OCI-LY7 (cell line): ENCODE measurements around the gene NTM. TPM values are rescaled to one million over a fixed set of nuclear protein-coding genes. Genes with fewer than 3 reads are reported as not detected.

ENCODE experiments used
- BruUV-seq: library from RNA; stranded (reverse); fragments of 400-500 nt; replicated peaks from 2 replicates; lab custom pipeline; 2021; lab: Mats Ljungman, UMichigan
- CTCF ChIA-PET: fragments of 300-600 bp; sonication (Branson Sonifier 250); formaldehyde crosslinking; loops from one replicate; lab custom pipeline; 2022; ENCODE audit warnings: antibody characterized with exemption; ENCODE audit not compliant: unreplicated experiment; lab: Charles Lee
- POLR2A ChIA-PET: fragments of 300-600 bp; sonication (Branson Sonifier 250); formaldehyde crosslinking; loops from one replicate; lab custom pipeline; 2022; ENCODE audit warnings: antibody characterized with exemption; lab: Charles Lee
- DNase-seq: peaks from one replicate; pipeline ENCODE4 v3.0.0-alpha.2; 2015; ENCODE audit warnings: low spot score
- H2AFZ ChIP-seq: fragments of 200-600 bp; sonication (generic), shearing (Covaris generic); 2 replicates; pipeline ENCODE4 v1.6.1; 2014; ENCODE audit warnings: mild to moderate bottlenecking, antibody characterized with exemption, low read length, moderate library complexity
- H3K27ac ChIP-seq: fragments of 200-600 bp; sonication (generic); 2 replicates; pipeline ENCODE4 v1.5.1; 2014; ENCODE audit warnings: mixed run types, low read depth, mild to moderate bottlenecking, moderate library complexity, low read length, inconsistent platforms; ENCODE audit not compliant: poor library complexity, severe bottlenecking
- H3K36me3 ChIP-seq: fragments of 200-600 bp; sonication (generic); 2 replicates; pipeline ENCODE4 v1.6.1; 2014; ENCODE audit warnings: mild to moderate bottlenecking, antibody characterized with exemption, low read length, moderate library complexity, mixed read lengths; ENCODE audit not compliant: insufficient read depth
- H3K4me1 ChIP-seq: fragments of 200-600 bp; sonication (generic); 2 replicates; pipeline ENCODE4 v1.5.1; 2014; ENCODE audit warnings: mild to moderate bottlenecking, low read length; ENCODE audit not compliant: insufficient read depth, poor library complexity, severe bottlenecking
- H3K4me2 ChIP-seq: fragments of 200-600 bp; sonication (generic); 2 replicates; pipeline ENCODE4 v1.6.1; 2014; ENCODE audit warnings: mild to moderate bottlenecking, low read length
- H3K4me3 ChIP-seq: fragments of 200-600 bp; sonication (generic); 2 replicates; pipeline ENCODE4 v1.5.1; 2014; ENCODE audit warnings: mild to moderate bottlenecking, low read depth, low read length; ENCODE audit not compliant: poor library complexity, severe bottlenecking
- H3K79me2 ChIP-seq: fragments of 200-600 bp; sonication (generic); 2 replicates; pipeline ENCODE4 v1.6.1; 2016; ENCODE audit warnings: low read depth, mild to moderate bottlenecking, low read length, moderate library complexity, mixed read lengths; ENCODE audit not compliant: insufficient read depth
- H3K9me2 ChIP-seq: fragments of 200-600 bp; sonication (generic); 2 replicates; pipeline ENCODE4 v1.6.1; 2016; ENCODE audit warnings: mild to moderate bottlenecking, low read length, mixed read lengths; ENCODE audit not compliant: insufficient read depth
- H3K9me3 ChIP-seq: fragments of 200-600 bp; sonication (generic); 2 replicates; pipeline ENCODE4 v1.6.1; 2014; ENCODE audit warnings: mild to moderate bottlenecking, mixed run types, low read length, mixed read lengths
- H4K20me1 ChIP-seq: fragments of 200-600 bp; sonication (generic); 2 replicates; pipeline ENCODE4 v1.6.1; 2014; ENCODE audit warnings: mild to moderate bottlenecking, antibody characterized with exemption, low read length, moderate library complexity, mixed read lengths; ENCODE audit not compliant: insufficient read depth
- CTCF ChIP-seq: fragments of 200-600 bp; sonication (generic); conservative IDR thresholded peaks from 2 replicates; pipeline ENCODE4 v1.5.1; 2014; ENCODE audit warnings: mild to moderate bottlenecking, antibody characterized with exemption, low read length, moderate library complexity, mixed read lengths
- EZH2phosphoT487 ChIP-seq: fragments of 200-600 bp; sonication (generic); IDR thresholded peaks from 2 replicates; pipeline ENCODE4 v1.6.1; 2018; ENCODE audit warnings: low read depth, borderline replicate concordance, mild to moderate bottlenecking, mixed run types, antibody characterized with exemption, low read length, moderate library complexity, mixed read lengths
- intact Hi-C: fragments of 100-400 bp; cut with micrococcal nuclease; formaldehyde crosslinking; loops from one replicate; pipeline ENCODE4 v1.10.0; 2022; ENCODE audit not compliant: unreplicated experiment
- total RNA-seq, 2 experiments: library from RNA; depleted of rRNA in 1 of 2; stranded (reverse); fragments of >200 nt in 1 of 2; shearing (Covaris generic) in 1 of 2; gene quantifications; 2 replicates each; pipeline ENCODE4 v1.2.3, GENCODE V29; 2014 to 2022

NTM gene
- total RNA-seq, 2 experiments from 2014 or later = not detected

GRCh38 chr11:132351050-132351449 lies 980.6 kb downstream of the NTM start:
- Histone ChIP-seq H4K20me1 (no peaks in the 10 kb centered on the region), H3K27ac (no peak overlapping the region), H2AFZ (no peak overlapping the region), H3K79me2 (no peaks in the 10 kb centered on the region), H3K9me2 (no peaks in the 10 kb centered on the region), H3K4me3 (no peak overlapping the region), H3K4me2 (no peak overlapping the region), H3K9me3 (no peaks in the 10 kb centered on the region), H3K36me3 (no peaks in the 10 kb centered on the region), H3K4me1 (no peaks in the 10 kb centered on the region)
- no TSS peak for BruUV-seq
- ChIA-PET CTCF (no interaction called here), POLR2A (no interaction called here)
- DNase-seq = no peak
- TF ChIP-seq EZH2phosphoT487 = no peak
- TF ChIP-seq CTCF = no peak
- intact Hi-C loops = no loop called here

GRCh38 chr11:132352497-132352896 lies 982.1 kb downstream of the NTM start:
- BruUV-seq = no TSS peak
- DNase-seq = no peak
- TF ChIP-seq CTCF (no peak), EZH2phosphoT487 (no peak)
- Histone ChIP-seq H3K79me2 (no peaks in the 10 kb centered on the region), H3K4me2 (no peak overlapping the region), H3K4me1 (no peaks in the 10 kb centered on the region), H4K20me1 (no peaks in the 10 kb centered on the region), H2AFZ (no peak overlapping the region), H3K9me2 (no peaks in the 10 kb centered on the region), H3K36me3 (no peaks in the 10 kb centered on the region), H3K9me3 (no peaks in the 10 kb centered on the region), H3K4me3 (no peak overlapping the region), H3K27ac (no peak overlapping the region)
- ChIA-PET POLR2A (no interaction called here), CTCF (no interaction called here)
- intact Hi-C loops = no loop called here

GRCh38 chr11:132353255-132353654 lies 982.8 kb downstream of the NTM start:
- H3K79me2 ChIP-seq = no peaks in the 10 kb centered on the region
- ChIA-PET CTCF (no interaction called here), POLR2A (no interaction called here)
- no peak overlapping the region for H3K4me3 ChIP-seq
- H3K9me2 ChIP-seq = no peaks in the 10 kb centered on the region
- H3K4me2 ChIP-seq = no peak overlapping the region
- no peaks in the 10 kb centered on the region for H4K20me1 ChIP-seq
- DNase-seq = no peak
- H2AFZ ChIP-seq = no peak overlapping the region
- H3K27ac ChIP-seq = no peak overlapping the region
- intact Hi-C loops = no loop called here
- no peaks in the 10 kb centered on the region for H3K36me3 ChIP-seq
- H3K4me1 ChIP-seq = no peaks in the 10 kb centered on the region
- TF ChIP-seq CTCF (no peak), EZH2phosphoT487 (no peak)
- no peaks in the 10 kb centered on the region for H3K9me3 ChIP-seq
- no TSS peak for BruUV-seq
